ENCODE data around the gene VWF.
"Not testable (repeated sequence)": the region's sequence is repeated elsewhere in the genome, so short reads cannot be mapped to it uniquely, and the experiment has no call there.

Gene VWF

DNA sequence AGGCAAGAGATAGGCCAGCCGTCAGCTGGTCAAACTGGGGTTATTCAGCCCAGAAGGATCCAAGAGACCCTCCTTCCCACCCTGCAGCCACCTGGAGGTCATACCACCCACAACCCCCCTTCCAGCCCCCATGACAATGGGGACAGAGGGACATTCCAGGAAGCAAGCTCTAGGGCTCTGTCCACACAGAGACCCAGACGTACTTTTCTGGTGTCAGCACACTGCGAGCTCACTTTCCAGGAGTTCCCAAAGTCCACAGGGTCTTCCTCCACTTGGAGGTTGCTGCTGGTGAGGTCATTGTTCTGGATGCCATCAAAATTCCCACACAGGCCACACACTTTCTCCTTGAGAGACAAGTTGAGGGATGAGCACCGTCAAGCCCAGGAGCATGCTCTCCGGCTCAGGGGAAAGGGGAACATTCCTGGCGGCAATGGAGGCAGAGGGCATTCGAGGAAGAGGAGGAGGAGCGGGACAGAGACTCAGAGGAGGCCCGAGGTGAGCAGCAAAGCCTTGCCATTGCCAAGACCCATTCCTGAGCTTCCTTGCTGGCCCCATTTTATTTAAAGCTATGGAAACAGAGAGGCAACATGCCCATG, 98.7 kb downstream of the VWF start:
- DNase-seq; in situ Hi-C loops (cut with HindIII; ENCODE audit: low pct_ligation_motif_present, low pct_unique_long_range_greater_than_20kb, low sequenced_read_pairs): not testable (repeated sequence)

DNA sequence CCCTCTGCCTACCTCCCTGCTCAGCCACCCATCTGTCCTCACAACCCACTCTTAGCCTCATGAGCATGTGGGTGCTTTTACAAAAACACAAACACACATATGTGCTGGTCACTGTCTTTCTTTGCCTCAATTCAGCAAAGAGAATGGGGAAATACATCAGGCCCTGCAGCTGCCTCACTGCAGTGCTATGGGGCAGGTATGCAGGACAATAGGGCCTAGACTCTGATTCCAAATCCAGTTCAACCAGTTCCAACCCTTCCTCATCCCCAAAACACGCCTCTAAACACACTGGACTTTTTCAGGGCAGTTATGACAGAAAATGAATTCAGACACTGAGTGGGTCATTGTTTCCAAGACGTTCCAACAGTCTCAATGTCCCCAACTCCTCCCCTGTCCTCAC, 100.4 kb downstream of the VWF start:
- in situ Hi-C loops (cut with HindIII; ENCODE audit: low pct_ligation_motif_present, low pct_unique_long_range_greater_than_20kb, low sequenced_read_pairs); DNase-seq: not testable (repeated sequence)

DNA sequence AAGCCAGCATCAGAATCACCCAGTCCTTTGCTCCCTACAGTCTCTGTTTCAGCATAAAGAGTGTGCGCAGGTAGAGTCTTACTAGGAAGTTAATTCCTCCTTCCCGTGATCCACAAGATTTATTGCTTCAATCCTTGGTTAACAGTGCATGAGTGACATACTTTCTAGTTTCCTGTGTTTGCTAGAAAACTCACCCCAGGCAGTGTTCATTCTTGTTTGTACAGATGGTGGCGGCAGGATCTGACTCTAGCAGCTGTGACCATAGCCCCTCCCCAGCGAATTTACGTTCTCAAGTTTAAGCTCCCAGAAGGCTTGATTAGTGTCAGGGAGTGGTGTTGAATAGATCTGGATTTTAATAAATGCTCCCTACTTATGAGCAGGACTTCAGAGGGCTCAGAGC, 103.5 kb downstream of the VWF start:
- in situ Hi-C loops (cut with HindIII; ENCODE audit: low pct_ligation_motif_present, low pct_unique_long_range_greater_than_20kb, low sequenced_read_pairs), result no loop called here
- DNase-seq, result no peak

DNA sequence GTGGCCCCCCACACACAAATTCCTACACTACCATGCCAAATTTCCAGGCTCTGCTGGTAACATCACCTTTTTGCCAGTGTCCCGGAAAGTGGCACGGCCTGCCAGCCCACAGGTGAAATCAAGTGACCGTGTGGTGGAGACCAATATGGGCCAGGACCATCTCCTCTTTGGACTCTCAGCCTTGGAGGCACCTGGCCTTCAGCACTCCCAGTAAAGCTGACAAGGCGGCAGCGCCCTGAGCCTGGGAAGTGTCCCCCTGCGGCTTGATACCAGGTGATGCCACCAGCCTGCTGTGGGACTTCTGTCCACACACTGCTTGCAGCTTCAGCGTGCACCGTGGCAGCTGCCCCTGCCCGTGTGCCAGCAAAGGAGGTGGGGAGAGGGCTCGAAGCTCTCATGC, 104.0 kb downstream of the VWF start:
- in situ Hi-C loops (cut with HindIII; ENCODE audit: low pct_ligation_motif_present, low pct_unique_long_range_greater_than_20kb, low sequenced_read_pairs), result not testable (repeated sequence)

DNA sequence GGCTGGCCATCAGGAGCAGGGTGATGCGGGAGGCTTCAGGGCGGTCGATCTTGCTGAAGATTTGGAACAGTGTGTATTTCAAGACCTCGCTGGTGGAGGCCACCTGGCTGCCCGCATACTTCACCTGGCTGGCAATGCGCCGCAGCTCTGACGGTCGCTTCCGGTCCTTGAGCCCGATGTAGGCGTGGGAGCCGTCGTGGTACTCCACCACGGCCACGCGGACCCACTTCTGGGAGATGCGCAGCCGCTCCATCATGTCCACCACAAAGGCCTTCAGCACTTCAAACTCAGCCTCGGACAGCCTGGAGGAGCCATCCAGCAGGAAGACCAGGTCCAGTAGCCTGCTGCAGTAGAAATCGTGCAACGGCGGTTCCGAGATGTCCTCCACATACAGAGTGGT, 105.2 kb downstream of the VWF start:
- not testable (repeated sequence) for DNase-seq

More for the DNA sequence above, 104.0 kb downstream of the VWF start:
- DNase-seq, result not testable (repeated sequence)

DNA sequence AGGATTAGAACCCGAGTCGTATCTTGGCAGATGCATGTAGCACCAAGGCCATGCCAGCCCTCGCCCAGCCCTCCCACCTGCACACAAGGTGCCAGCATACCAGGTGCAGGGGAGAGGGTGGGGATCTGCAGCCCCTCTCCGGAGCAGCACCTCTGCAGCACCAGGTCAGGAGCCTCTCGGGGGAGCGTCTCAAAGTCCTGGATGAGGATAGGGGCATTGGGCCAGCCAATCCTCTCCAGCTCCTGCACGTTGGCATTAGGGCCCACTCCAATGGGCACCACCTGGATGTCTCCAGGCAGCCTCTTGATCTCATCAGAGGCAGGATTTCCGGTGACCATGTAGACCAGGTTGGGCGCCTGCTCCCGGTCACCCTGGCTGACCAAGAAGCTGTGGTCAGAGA, 106.2 kb downstream of the VWF start:
- in situ Hi-C loops (cut with HindIII; ENCODE audit: low pct_ligation_motif_present, low pct_unique_long_range_greater_than_20kb, low sequenced_read_pairs), result no loop called here
- no peak for DNase-seq

More for the DNA sequence above, 105.2 kb downstream of the VWF start:
- in situ Hi-C loops (cut with HindIII; ENCODE audit: low pct_ligation_motif_present, low pct_unique_long_range_greater_than_20kb, low sequenced_read_pairs), result not testable (repeated sequence)

DNA sequence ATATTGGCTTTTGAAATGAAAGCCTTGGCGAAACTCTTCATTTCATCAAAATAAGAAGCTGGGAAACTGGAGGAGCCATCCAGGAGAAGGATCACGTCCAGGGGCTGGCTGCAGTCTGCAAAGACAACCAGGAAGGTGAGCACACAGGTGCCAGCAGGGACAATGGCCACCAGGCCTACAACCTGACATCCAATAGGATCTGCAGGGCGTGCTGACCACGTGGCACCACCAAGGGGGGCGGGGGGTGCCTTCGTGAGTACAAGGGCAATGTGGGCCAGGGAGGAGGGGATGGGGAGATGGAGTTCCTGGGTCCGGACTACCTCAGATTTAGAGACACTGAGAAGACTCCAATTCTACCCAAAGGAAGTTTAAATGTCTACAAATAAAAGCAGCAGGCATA, 107.7 kb downstream of the VWF start:
- no peak for DNase-seq
- in situ Hi-C loops (cut with HindIII; ENCODE audit: low pct_ligation_motif_present, low pct_unique_long_range_greater_than_20kb, low sequenced_read_pairs), result no loop called here

DNA sequence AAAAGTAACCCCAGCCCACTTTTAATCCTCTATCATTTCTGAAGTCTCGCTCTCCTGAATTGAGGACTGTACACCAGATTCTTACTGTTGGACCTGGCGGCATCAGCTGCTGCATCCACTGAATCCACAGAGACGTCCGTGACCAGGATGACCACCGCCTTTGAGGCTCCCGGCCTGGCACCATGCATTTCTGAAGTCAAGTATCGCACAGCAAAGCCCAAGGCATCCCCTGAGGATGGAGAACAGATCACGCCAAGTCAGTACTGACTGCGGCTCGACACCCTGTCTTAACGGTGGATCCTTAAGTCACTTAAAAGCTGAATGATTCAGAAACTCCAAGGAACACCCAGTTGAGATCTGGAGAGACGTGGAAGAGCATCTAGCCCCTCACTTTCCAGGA, 108.5 kb downstream of the VWF start:
- DNase-seq; in situ Hi-C loops (cut with HindIII; ENCODE audit: low pct_ligation_motif_present, low pct_unique_long_range_greater_than_20kb, low sequenced_read_pairs): not testable (repeated sequence)

DNA sequence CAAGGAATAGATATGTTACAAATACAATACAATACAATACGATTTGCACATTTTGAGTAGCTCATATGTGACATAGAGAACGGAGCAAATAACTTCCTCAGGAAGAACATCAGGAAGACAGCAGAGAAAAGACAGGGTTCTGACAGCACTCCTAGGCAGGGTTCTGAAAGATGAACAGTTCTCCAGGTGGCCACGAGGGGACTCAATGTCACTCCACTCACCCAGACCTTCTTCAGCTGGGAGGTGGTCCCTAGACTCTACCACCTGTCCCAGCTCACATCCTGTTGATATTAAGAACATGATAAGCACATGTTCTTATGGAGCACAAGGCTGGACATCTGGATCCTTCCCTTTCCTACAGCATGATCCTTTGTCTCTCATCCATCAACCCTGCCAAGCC, 109.2 kb downstream of the VWF start:
- in situ Hi-C loops (cut with HindIII; ENCODE audit: low pct_ligation_motif_present, low pct_unique_long_range_greater_than_20kb, low sequenced_read_pairs); DNase-seq: not testable (repeated sequence)

DNA sequence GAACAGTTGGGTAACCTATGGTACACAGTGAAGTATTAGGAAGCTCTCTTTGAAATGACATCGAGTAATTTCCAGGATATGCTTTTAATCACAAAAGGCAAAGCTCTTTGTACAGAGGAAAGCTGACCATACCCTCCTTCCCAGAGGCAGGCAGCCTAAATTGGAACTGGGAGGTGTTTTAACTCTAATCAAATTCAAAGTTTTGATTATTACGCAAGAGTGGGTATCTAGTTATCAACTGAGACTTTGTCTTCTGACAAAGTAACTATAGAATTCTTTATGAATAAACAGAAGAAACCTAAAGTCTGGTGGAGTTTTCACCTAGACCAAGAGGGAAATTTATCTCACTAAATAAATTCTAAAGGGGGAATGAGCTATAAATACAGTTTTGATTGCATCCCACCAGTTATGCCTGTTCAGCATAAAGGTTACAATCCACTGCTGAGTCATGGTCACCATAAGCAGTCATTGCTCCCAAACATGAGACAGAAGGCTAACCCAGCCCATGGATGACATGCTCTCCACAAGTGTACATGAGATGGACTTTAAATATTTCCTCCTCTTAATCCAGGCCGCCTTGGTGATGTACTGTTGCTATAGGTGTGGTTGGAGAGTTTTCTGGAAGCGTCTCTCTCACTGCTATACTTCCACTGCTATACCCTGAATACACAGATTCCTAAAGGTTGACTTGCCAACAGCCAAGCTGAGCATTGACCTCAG, 113.7 kb downstream of the VWF start:
- in situ Hi-C loops (cut with HindIII; ENCODE audit: low pct_ligation_motif_present, low pct_unique_long_range_greater_than_20kb, low sequenced_read_pairs); DNase-seq: not testable (repeated sequence)

DNA sequence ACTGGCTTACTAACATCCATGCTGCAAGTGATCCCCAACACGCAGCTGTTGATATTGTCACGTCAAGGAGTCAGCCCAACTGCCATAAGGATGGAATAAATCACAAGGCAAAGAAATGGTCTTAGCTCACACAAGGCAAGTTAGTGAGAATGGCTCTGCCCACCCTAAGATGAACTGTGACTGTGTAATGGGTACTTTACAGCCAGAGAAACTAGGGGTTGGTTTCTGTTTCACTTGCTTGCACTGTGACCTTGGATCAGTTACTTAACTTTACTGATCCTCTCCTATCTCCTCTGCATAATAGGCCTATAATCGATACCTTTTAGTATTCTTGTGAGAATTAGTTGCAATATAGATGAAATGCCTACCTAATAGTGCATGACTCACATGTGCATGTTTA, 127.2 kb downstream of the VWF start:
- in situ Hi-C loops (cut with HindIII; ENCODE audit: low pct_ligation_motif_present, low pct_unique_long_range_greater_than_20kb, low sequenced_read_pairs), result no loop called here
- no peak for DNase-seq

DNA sequence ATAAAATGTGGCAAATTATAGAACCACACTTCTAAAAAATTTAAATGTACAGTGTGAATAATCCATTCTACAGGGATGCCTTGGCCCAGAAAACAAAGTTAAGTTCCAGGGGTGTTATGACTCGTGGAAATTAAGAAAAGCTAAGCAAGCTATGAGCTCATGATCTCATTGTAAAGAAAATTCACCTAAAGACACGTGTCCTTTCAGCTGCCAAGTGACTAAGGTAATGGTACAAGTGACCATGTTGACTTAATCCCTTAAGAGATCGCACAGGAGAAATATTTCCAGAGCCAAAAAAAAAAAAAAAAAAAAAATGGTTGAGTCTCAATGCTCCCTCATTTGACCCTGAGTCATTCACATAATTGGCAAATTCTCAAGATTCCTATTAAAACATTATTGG, 128.0 kb downstream of the VWF start:
- in situ Hi-C loops (cut with HindIII; ENCODE audit: low pct_ligation_motif_present, low pct_unique_long_range_greater_than_20kb, low sequenced_read_pairs), result no loop called here
- no peak for DNase-seq

DNA sequence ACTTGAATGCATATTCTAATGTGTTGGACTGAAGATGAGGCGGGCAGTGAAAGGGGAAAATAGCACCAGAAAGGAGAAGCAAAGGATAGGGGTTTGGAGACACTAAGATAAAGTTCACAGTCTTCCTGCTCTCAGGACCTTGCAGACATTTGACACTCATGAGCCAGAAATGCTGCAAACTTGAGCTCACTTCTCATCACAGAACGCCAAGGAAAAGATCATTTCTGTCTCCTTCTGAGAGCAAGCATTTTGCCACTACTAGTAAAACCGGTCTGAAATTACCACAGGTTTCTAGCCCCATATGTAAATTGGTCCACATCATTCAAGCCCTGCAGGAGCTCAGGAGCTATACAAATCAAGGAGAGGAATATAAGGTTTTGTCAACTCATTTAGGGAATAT, 134.8 kb downstream of the VWF start:
- in situ Hi-C loops (cut with HindIII; ENCODE audit: low pct_ligation_motif_present, low pct_unique_long_range_greater_than_20kb, low sequenced_read_pairs), result no loop called here

DNA sequence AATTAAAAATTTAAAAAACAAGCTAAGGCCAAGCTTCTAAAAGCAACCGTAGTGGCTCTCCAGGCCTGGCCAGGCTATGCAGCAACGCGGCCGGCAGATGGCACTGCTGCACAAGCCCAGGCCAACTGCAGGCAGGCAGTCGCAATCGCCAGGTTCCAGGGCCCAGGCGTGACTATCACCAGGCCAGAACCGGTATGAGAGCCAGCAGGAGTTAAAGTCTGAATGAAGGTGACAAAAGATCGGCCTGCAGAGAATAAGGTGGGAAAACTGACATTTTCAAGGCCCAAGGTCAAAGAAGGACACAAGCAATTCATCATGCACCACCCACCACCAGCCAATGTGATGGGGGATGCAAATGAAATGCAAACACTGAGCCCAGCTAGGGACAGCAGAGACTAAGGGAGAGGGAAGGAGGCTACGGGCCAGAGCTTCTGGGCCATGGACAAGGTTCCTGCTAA, 135.8 kb downstream of the VWF start:
- DNase-seq, result peak; percentile 80
- in situ Hi-C loops (cut with HindIII; ENCODE audit: low pct_ligation_motif_present, low pct_unique_long_range_greater_than_20kb, low sequenced_read_pairs), result no loop called here

More for the DNA sequence above, 134.8 kb downstream of the VWF start:
- no peak for DNase-seq

DNA sequence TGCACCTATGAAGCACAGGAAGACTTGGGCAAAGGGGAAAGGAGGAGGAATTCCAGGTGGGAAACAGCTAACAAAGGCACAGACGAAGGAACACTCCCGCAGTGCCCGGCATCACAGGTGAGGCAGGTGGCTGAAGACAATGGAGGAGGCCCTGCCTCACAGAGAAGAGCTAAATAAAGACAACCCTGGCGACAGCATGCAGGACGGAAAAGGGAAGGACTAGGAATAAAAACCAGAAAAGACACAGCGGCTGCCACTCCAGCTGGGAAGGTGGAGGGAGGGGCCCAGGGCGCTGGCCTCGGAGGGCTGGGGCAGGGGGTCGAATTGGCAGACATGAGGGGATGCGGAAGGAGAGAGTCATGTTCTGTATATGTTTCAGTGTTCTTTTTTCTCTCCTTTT, 136.4 kb downstream of the VWF start:
- in situ Hi-C loops (cut with HindIII; ENCODE audit: low pct_ligation_motif_present, low pct_unique_long_range_greater_than_20kb, low sequenced_read_pairs), result no loop called here

DNA sequence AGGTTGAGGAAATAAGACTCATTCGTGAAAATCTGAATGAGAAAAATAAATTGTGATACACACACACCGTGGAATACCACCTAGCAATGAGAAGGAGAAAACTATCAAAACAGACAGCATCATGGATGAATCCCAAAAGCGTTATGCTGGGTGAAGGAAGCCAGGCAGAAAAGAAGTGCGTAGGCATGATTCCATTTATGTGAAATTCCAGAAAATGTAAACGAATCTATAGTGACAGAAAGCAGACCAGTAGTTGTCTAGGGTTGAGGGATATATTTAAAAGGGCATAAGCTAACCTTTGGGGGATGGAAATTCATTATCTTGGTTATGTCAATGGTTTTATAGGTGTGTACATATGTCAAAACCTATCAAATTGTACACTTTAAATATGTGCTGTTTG, 136.9 kb downstream of the VWF start:
- in situ Hi-C loops (cut with HindIII; ENCODE audit: low pct_ligation_motif_present, low pct_unique_long_range_greater_than_20kb, low sequenced_read_pairs), result no loop called here
- DNase-seq, result no peak

More for the DNA sequence above, 136.4 kb downstream of the VWF start:
- no peak for DNase-seq

DNA sequence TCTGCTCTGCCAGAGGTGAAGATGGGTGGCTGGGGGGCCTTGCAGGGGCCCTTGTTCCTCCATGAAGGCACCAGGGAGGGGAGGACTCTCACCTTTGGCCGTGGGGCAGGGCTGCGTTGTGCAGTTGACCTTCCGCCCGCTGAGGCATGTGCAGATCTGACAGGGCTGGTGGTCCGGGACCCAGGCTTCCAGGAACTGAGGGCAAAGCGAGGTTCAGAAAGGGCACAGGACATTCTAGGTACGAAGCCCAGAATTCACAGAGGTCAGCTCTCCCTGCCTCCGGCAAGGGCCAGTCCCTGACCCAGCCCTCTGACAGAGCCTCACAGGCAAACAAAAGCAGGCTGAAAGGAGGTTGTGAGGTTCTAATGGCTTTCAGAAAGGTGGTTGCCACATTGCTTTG, 139.0 kb downstream of the VWF start:
- no peak for DNase-seq
- in situ Hi-C loops (cut with HindIII; ENCODE audit: low pct_ligation_motif_present, low pct_unique_long_range_greater_than_20kb, low sequenced_read_pairs), result no loop called here

DNA sequence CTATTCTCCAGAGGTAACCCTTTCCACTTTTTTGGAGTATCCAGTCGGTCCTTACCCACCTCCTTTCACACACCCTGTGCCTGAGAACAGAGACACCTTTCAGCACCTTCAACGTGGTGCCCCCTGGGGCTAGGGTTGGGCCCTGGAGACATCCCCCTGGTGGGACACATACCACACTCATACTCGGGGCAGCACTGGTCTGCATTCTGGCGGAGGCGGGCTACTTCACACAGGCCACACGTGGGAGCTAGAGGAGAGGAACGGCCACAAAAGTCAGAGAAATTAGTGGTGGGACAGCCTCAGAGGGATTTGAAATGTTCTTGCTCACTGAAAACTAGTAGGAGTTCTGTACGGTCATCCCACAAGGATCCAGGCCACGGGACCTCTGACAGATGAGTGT, 139.6 kb downstream of the VWF start:
- in situ Hi-C loops (cut with HindIII; ENCODE audit: low pct_ligation_motif_present, low pct_unique_long_range_greater_than_20kb, low sequenced_read_pairs), result no loop called here
- no peak for DNase-seq

DNA sequence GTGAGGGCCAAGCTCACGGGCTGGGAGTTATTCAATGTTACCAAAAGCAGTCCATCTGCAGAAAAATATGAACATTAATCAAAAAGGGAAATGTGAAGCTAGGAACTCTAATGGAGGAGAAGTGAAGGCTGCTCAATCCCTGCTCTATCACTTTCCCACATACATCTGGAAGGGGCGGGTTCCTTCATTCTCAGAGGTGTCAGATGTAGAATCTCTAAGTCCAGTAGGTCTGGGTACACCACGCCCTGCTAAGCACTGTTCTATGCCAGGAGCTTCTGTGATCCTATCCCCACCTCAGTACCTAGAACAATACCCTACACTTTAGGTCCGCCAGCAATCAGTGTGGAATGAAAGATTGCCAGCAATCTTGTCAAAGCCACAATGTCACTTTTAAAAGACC, 142.4 kb downstream of the VWF start:
- DNase-seq, result no peak
- in situ Hi-C loops (cut with HindIII; ENCODE audit: low pct_ligation_motif_present, low pct_unique_long_range_greater_than_20kb, low sequenced_read_pairs), result no loop called here

DNA sequence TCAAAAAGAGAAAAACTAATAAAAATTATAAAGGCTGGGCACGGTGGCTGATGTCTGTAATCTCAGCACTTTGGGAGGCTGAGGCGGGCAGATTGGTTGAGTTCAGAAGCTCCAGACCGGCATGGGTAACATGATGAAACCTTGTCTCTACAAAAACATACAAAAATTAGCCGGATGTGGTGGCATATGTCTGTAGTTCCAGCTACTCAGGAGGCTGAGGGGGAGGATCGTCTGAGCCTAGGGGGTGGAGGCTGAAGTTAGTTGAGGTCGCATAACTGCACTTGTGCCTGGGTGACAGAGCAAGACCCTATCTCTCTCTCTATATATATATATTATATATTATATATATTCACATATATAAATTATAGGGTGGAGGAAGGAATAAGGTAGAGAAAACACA, 146.9 kb downstream of the VWF start:
- in situ Hi-C loops (cut with HindIII; ENCODE audit: low pct_ligation_motif_present, low pct_unique_long_range_greater_than_20kb, low sequenced_read_pairs), result no loop called here
- DNase-seq, result no peak

All from ACHN (cell line).